OCI-LY1 (cell line): Measurements from ENCODE around the gene TMEM18.

ENCODE experiments used
- H2AFZ ChIP-seq: fragments of 200-600 bp; sonication (generic), shearing (Covaris generic); 2 replicates; pipeline ENCODE4 v1.6.0; 2014; ENCODE audit warnings: antibody characterized with exemption, mild to moderate bottlenecking, low read length
- H3F3A ChIP-seq: fragments of 200-600 bp; sonication (generic), shearing (Covaris generic); 2 replicates; pipeline ENCODE4 v1.6.0; 2014; ENCODE audit warnings: mild to moderate bottlenecking, antibody characterized with exemption, low read length, moderate library complexity; ENCODE audit not compliant: insufficient read depth
- H3K27ac ChIP-seq: fragments of 200-600 bp; sonication (generic); 2 replicates; pipeline ENCODE4 v1.5.1; 2014; ENCODE audit warnings: low read length, mixed run types, mild to moderate bottlenecking, low read depth; ENCODE audit not compliant: poor library complexity, severe bottlenecking
- H3K27me3 ChIP-seq: fragments of 200-600 bp; sonication (generic); 2 replicates; pipeline ENCODE4 v1.6.0; 2014; ENCODE audit warnings: antibody characterized with exemption, mild to moderate bottlenecking, low read length, moderate library complexity; ENCODE audit not compliant: insufficient read depth
- H3K36me3 ChIP-seq: fragments of 200-600 bp; sonication (generic); 2 replicates; pipeline ENCODE4 v1.6.1; 2014; ENCODE audit warnings: mild to moderate bottlenecking, antibody characterized with exemption, low read length, moderate library complexity, mixed read lengths; ENCODE audit not compliant: insufficient read depth
- H3K4me1 ChIP-seq: fragments of 200-600 bp; sonication (generic); 2 replicates; pipeline ENCODE4 v1.5.1; 2014; ENCODE audit warnings: mild to moderate bottlenecking, low read length, moderate library complexity; ENCODE audit not compliant: insufficient read depth, severe bottlenecking
- H3K4me2 ChIP-seq: fragments of 200-600 bp; sonication (generic), shearing (Covaris generic); 2 replicates; pipeline ENCODE4 v1.6.1; 2014; ENCODE audit warnings: low read length
- H3K4me3 ChIP-seq: fragments of 200-600 bp; sonication (generic); 2 replicates; pipeline ENCODE4 v1.5.1; 2014; ENCODE audit warnings: low read length, low read depth, mild to moderate bottlenecking, mixed read lengths; ENCODE audit not compliant: poor library complexity, severe bottlenecking
- H3K79me2 ChIP-seq: fragments of 200-600 bp; shearing (Covaris generic); 2 replicates; pipeline ENCODE4 v1.6.1; 2016; ENCODE audit warnings: mixed run types, low read length, mixed read lengths; ENCODE audit not compliant: insufficient read depth
- H3K9ac ChIP-seq: fragments of 200-600 bp; sonication (generic), shearing (Covaris generic); 2 replicates; pipeline ENCODE4 v1.6.1; 2014; ENCODE audit warnings: mild to moderate bottlenecking, low read length, mixed read lengths
- H3K9me2 ChIP-seq: fragments of 200-600 bp; sonication (generic), shearing (Covaris generic); 2 replicates; pipeline ENCODE4 v1.6.1; 2014; ENCODE audit warnings: low read depth, mild to moderate bottlenecking, low read length, mixed read lengths
- H3K9me3 ChIP-seq: fragments of 200-600 bp; shearing (Covaris generic); 2 replicates; pipeline ENCODE4 v1.6.1; 2014; ENCODE audit warnings: low read length, mixed read lengths
- H4K20me1 ChIP-seq: fragments of 200-600 bp; sonication (generic), shearing (Covaris generic); 2 replicates; pipeline ENCODE4 v1.6.0; 2016; ENCODE audit warnings: mild to moderate bottlenecking, low read length; ENCODE audit not compliant: insufficient read depth
- CTCF ChIP-seq: fragments of 200-600 bp; sonication (generic), shearing (Covaris generic); IDR thresholded peaks from 2 replicates; pipeline ENCODE4 v1.5.1; 2017; ENCODE audit warnings: mild to moderate bottlenecking, antibody characterized with exemption, low read length, moderate library complexity, mixed read lengths
- EZH2 ChIP-seq: fragments of 200-600 bp; sonication (generic), shearing (Covaris generic); IDR thresholded peaks from 2 replicates; pipeline ENCODE4 v1.8.0; 2017; ENCODE audit warnings: borderline replicate concordance, mixed run types, mild to moderate bottlenecking, antibody characterized with exemption, low read length, moderate library complexity, mixed read lengths

Gene TMEM18

GRCh38 chr2:647691-648231 lies 29.4 kb downstream of the TMEM18 start:
- no peak overlapping the region for H2AFZ ChIP-seq
- no peak overlapping the region for H3K4me3 ChIP-seq
- H3K27ac ChIP-seq, result no peak overlapping the region
- H3K27me3 ChIP-seq, result peaks cover 3% of the 10 kb centered on the region; the same call in 1 of the 2 replicates
- TF ChIP-seq CTCF (no peak), EZH2 (no peak)
- peaks cover 8% of the 10 kb centered on the region for H3K4me1 ChIP-seq
- no peaks in the 10 kb centered on the region for H4K20me1 ChIP-seq
- no peak overlapping the region for H3K9ac ChIP-seq
- H3K36me3 ChIP-seq, result no peaks in the 10 kb centered on the region
- H3F3A ChIP-seq, result no peaks in the 10 kb centered on the region
- H3K9me3 ChIP-seq, result no peaks in the 10 kb centered on the region
- H3K79me2 ChIP-seq, result no peaks in the 10 kb centered on the region
- no peaks in the 10 kb centered on the region for H3K9me2 ChIP-seq
- H3K4me2 ChIP-seq, result no peak overlapping the region

- Histone ChIP-seq H3K9me3 (no peaks in the 10 kb centered on the region), H3K9ac (no peak overlapping the region), H2AFZ (no peak overlapping the region), H3K9me2 (no peaks in the 10 kb centered on the region), H3K79me2 (no peaks in the 10 kb centered on the region), H3F3A (no peaks in the 10 kb centered on the region), H3K36me3 (no peaks in the 10 kb centered on the region), H3K27ac (no peak overlapping the region), H3K4me1 (peaks cover 8% of the 10 kb centered on the region), H3K27me3 (peaks cover 3% of the 10 kb centered on the region; the same call in 1 of the 2 replicates), H3K4me2 (0 out of 2 replicates have a peak overlapping the region, but pooled peaks have one; percentile 23), H3K4me3 (no peak overlapping the region), H4K20me1 (no peaks in the 10 kb centered on the region)
- no peak for TF ChIP-seq EZH2
- TF ChIP-seq CTCF, result no peak
Observed at GRCh38 chr2:647003-647560, 30.1 kb downstream of the TMEM18 start.

- 0 out of 2 replicates have a peak, but pooled peaks cover 3% of the 10 kb centered on the region for H3K27me3 ChIP-seq
- TF ChIP-seq CTCF (no peak), EZH2 (no peak)
- no peak overlapping the region for H3K9ac ChIP-seq
- H3K36me3 ChIP-seq, result no peaks in the 10 kb centered on the region
- H3K9me2 ChIP-seq, result no peaks in the 10 kb centered on the region
- H3K27ac ChIP-seq, result no peak overlapping the region
- no peaks in the 10 kb centered on the region for H4K20me1 ChIP-seq
- H3F3A ChIP-seq, result no peaks in the 10 kb centered on the region
- H3K4me3 ChIP-seq, result no peak overlapping the region
- H3K4me2 ChIP-seq, result no peak overlapping the region
- no peaks in the 10 kb centered on the region for H3K9me3 ChIP-seq
- H2AFZ ChIP-seq, result no peak overlapping the region
- peaks cover 8% of the 10 kb centered on the region for H3K4me1 ChIP-seq
- H3K79me2 ChIP-seq, result no peaks in the 10 kb centered on the region
Observed at GRCh38 chr2:644871-645270, 32.3 kb downstream of the TMEM18 start.
